M059J (cell line): ENCODE measurements around the gene SORL1. TPM values are rescaled to one million over a fixed set of nuclear protein-coding genes. Genes with fewer than 3 reads are reported as not detected.

Experiments
- DNase-seq: peaks from one replicate; pipeline ENCODE4 v3.0.0-alpha.2; 2012; ENCODE audit warnings: low read depth
- total RNA-seq: library from RNA; depleted of rRNA; stranded (reverse); fragments of >200 nt; shearing (Covaris generic); gene quantifications from 2 replicates; pipeline ENCODE4 v1.2.3, GENCODE V29; 2014

SORL1 gene
- total RNA-seq, 1 experiment from 2014 or later = 3.0 TPM

GRCh38 chr11:121426476-121427399 lies 25.4 kb upstream of the SORL1 start:
- DNase-seq = peak; percentile 18

- DNase-seq = no peak
Observed at GRCh38 chr11:121427400-121427744, 24.7 kb upstream of the SORL1 start.

- no peak for DNase-seq
Observed at GRCh38 chr11:121429556-121429955, 22.6 kb upstream of the SORL1 start.

GRCh38 chr11:121431820-121432526 lies 20.1 kb upstream of the SORL1 start:
- no peak for DNase-seq

GRCh38 chr11:121435132-121435531 lies 17.0 kb upstream of the SORL1 start:
- DNase-seq = no peak

GRCh38 chr11:121435551-121436511 lies 16.3 kb upstream of the SORL1 start:
- DNase-seq = no peak

- DNase-seq = no peak
Observed at GRCh38 chr11:121437018-121437685, 15.0 kb upstream of the SORL1 start.

GRCh38 chr11:121437686-121438078 lies 14.4 kb upstream of the SORL1 start:
- no peak for DNase-seq

- no peak for DNase-seq
Observed at GRCh38 chr11:121439337-121439736, 12.8 kb upstream of the SORL1 start.

- no peak for DNase-seq
Observed at GRCh38 chr11:121439759-121440158, 12.4 kb upstream of the SORL1 start.

- no peak for DNase-seq
Observed at GRCh38 chr11:121441521-121441920, 10.6 kb upstream of the SORL1 start.

- DNase-seq = no peak
Observed at GRCh38 chr11:121443688-121444275, 8.3 kb upstream of the SORL1 start.

GRCh38 chr11:121444526-121444925 lies 7.6 kb upstream of the SORL1 start:
- DNase-seq = no peak

- no peak for DNase-seq
Observed at GRCh38 chr11:121445071-121445768, 6.9 kb upstream of the SORL1 start.

- no peak for DNase-seq
Observed at GRCh38 chr11:121446752-121447156, 5.4 kb upstream of the SORL1 start.

- no peak for DNase-seq
Observed at GRCh38 chr11:121448011-121448410, 4.1 kb upstream of the SORL1 start.

- DNase-seq = no peak
Observed at GRCh38 chr11:121448431-121448941, 3.6 kb upstream of the SORL1 start.

GRCh38 chr11:121449123-121449522 lies 3.0 kb upstream of the SORL1 start:
- no peak for DNase-seq

- DNase-seq = no peak
Observed at GRCh38 chr11:121449626-121450025, 2.5 kb upstream of the SORL1 start.

- no peak for DNase-seq
Observed at GRCh38 chr11:121450401-121450800, 1.7 kb upstream of the SORL1 start.
